ENCODE data around the gene BPHL.
"Not testable (repeated sequence)": the region's sequence is repeated elsewhere in the genome, so short reads cannot be mapped to it uniquely, and the experiment has no call there.

BPHL gene

DNA sequence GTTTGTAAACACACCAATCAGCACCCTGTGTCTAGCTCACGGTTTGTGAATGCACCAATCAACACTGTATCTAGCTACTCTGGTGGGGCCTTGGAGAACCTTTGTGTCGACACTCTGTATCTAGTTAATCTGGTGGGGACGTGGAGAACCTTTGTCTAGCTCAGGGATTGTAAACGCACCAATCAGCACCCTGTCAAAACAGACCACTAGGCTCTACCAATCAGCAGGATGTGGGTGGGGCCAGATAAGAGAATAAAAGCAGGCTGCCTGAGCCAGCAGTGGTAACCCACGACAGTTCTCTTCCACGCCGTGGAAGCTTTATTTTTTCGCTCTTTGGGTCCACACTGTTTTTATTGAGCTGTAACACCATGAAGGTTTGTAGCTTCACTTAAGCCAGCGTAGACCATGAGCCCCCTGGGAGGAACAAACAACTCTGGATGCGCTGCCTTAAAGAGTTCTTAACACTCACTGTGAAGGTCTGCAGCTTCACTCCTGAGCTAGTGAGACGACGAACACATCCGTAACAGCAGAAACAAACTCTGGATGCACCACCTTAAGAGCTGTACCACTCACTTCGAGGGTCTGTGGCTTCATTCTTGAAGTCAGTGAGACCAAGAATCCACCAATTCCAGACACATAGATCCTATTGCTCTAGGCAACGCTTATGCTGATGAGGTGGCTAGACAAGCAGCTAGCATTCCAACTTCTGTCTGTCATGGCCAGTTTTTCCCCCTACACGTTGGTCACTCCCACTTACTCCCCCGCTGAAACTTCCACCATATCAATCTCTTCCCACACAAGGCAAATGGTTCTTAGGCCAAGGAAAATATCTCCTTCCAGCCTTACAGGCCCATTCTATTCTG is 53.0 kb downstream of the BPHL start:
- not testable (repeated sequence) for H3K27ac Mint-ChIP-seq; DNase-seq; H3K9me3 Mint-ChIP-seq; H3K4me1 Mint-ChIP-seq (ENCODE audit: low read depth); H3K27me3 Mint-ChIP-seq; H3K4me3 Mint-ChIP-seq; H3K36me3 Mint-ChIP-seq (ENCODE audit: low read depth)

GRCh38 chr6:3172789-3173188 is 54.3 kb downstream of the BPHL start:
- H3K9me3 Mint-ChIP-seq; H3K36me3 Mint-ChIP-seq (ENCODE audit: low read depth); H3K27me3 Mint-ChIP-seq; DNase-seq; H3K4me3 Mint-ChIP-seq; H3K4me1 Mint-ChIP-seq (ENCODE audit: low read depth); H3K27ac Mint-ChIP-seq: not testable (repeated sequence)

- not testable (repeated sequence) for H3K4me3 Mint-ChIP-seq; DNase-seq; H3K27me3 Mint-ChIP-seq; H3K27ac Mint-ChIP-seq; H3K9me3 Mint-ChIP-seq; H3K4me1 Mint-ChIP-seq (ENCODE audit: low read depth); H3K36me3 Mint-ChIP-seq (ENCODE audit: low read depth)
Measured at GRCh38 chr6:3173636-3174089, 55.2 kb downstream of the BPHL start.

GRCh38 chr6:3175715-3176402 is 57.3 kb downstream of the BPHL start:
- DNase-seq = no peak
- Mint-ChIP-seq H3K4me3 (no peak overlapping the region), H3K27ac (no peak overlapping the region), H3K4me1 (ENCODE audit: low read depth) (peaks cover 8% of the 10 kb centered on the region), H3K9me3 (no peaks in the 10 kb centered on the region), H3K36me3 (ENCODE audit: low read depth) (no peaks in the 10 kb centered on the region), H3K27me3 (peaks cover 18% of the 10 kb centered on the region)

DNA sequence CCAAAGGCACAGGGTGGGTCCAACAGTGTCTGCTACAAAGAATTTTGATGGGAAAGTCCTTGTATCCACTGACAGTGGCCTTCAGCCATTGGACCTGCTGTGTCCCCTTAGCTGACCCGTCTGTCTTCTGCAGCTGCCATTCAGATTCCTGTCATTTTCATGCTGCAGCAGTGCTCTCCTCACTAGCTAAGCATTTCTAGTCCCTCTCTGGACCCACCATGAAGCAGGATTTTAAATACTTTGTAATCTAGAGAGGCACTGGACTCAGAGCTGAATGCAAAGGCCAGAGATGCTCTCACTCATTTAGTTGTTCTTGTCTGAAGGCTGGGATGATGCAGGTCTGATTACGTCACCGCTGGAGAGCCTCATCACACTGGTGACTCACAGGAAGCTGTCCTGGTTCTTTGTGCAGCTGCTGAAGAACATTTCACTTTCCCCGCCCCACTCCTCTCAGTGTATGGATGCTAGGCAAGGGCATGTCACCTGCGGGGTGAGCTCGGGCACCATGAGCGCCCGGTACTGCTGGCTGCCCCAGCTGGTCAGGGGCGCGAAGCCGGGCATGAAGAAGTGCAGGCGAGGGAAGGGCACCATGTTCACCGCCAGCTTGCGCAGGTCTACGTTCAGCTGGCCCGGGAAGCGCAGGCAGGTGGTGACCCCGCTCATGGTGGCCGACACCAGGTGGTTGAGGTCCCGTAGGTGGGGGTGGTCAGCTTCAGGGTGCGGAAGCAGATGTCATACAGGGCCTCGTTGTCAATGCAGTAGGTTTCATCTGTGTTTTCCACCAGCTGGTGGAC is 58.2 kb downstream of the BPHL start:
- H3K27me3 Mint-ChIP-seq = peaks cover 20% of the 10 kb centered on the region
- H3K4me1 Mint-ChIP-seq (ENCODE audit: low read depth) = peaks cover 8% of the 10 kb centered on the region
- no peak overlapping the region for H3K27ac Mint-ChIP-seq
- DNase-seq = peak; percentile 47
- H3K9me3 Mint-ChIP-seq = no peaks in the 10 kb centered on the region
- H3K36me3 Mint-ChIP-seq (ENCODE audit: low read depth) = no peaks in the 10 kb centered on the region
- no peak overlapping the region for H3K4me3 Mint-ChIP-seq

DNA sequence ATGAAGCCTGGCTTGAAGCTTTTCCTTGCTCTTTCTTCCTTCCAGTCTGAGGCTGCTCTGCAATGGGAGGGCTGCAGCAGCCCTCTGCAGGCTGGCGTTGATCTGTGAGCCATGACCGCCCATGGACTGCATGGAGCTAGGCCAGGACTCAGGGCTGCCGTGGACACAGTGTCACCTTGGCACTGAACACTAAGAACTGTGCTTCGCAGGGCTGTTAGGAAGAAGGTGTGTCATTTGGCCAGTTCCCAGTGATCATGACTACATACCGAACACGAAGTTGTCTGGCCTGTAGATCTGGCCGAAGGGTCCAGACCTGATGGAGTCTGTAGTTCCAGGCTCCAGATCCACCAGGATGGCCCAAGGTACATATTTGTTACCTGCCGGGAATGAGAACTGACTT is 60.2 kb downstream of the BPHL start:
- not testable (repeated sequence) for DNase-seq; H3K9me3 Mint-ChIP-seq; H3K4me1 Mint-ChIP-seq (ENCODE audit: low read depth); H3K36me3 Mint-ChIP-seq (ENCODE audit: low read depth); H3K4me3 Mint-ChIP-seq; H3K27ac Mint-ChIP-seq
- peaks cover 20% of the 10 kb centered on the region for H3K27me3 Mint-ChIP-seq

GRCh38 chr6:3179945-3180344 is 61.4 kb downstream of the BPHL start:
- not testable (repeated sequence) for H3K36me3 Mint-ChIP-seq (ENCODE audit: low read depth); H3K9me3 Mint-ChIP-seq; DNase-seq; H3K27ac Mint-ChIP-seq; H3K4me1 Mint-ChIP-seq (ENCODE audit: low read depth)
- Mint-ChIP-seq H3K4me3 (peak overlapping the region; percentile 52), H3K27me3 (peaks cover 23% of the 10 kb centered on the region)

GRCh38 chr6:3181105-3181504 is 62.6 kb downstream of the BPHL start:
- no peak overlapping the region for H3K27ac Mint-ChIP-seq
- peaks cover 8% of the 10 kb centered on the region for H3K4me1 Mint-ChIP-seq (ENCODE audit: low read depth)
- no peak overlapping the region for H3K4me3 Mint-ChIP-seq
- no peak for DNase-seq
- peaks cover 30% of the 10 kb centered on the region for H3K27me3 Mint-ChIP-seq
- no peaks in the 10 kb centered on the region for H3K36me3 Mint-ChIP-seq (ENCODE audit: low read depth)
- H3K9me3 Mint-ChIP-seq = no peaks in the 10 kb centered on the region

DNA sequence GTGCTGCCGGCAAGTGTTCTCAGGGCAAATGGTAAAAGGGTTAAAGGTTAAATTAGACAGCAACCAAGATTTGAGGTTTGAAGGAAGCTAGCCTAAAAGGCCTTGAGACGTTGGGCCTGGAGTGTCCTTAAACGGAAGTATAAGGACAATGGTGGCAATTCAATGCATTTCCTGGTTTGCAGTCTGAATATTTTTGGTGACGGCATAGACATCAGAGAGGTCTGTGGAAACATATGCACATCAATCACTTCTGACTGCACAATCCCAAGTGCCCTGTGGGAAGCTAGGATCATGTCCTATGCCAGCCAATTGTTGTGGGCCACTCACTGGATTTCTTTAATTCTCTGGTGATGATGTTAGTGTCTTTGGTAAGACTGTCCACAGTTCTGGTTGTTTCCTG is 64.6 kb downstream of the BPHL start:
- peaks cover 2% of the 10 kb centered on the region for H3K4me1 Mint-ChIP-seq (ENCODE audit: low read depth)
- no peaks in the 10 kb centered on the region for H3K36me3 Mint-ChIP-seq (ENCODE audit: low read depth)
- H3K27me3 Mint-ChIP-seq = peaks cover 34% of the 10 kb centered on the region
- no peak overlapping the region for H3K27ac Mint-ChIP-seq
- no peaks in the 10 kb centered on the region for H3K9me3 Mint-ChIP-seq
- no peak overlapping the region for H3K4me3 Mint-ChIP-seq
- no peak for DNase-seq

DNA sequence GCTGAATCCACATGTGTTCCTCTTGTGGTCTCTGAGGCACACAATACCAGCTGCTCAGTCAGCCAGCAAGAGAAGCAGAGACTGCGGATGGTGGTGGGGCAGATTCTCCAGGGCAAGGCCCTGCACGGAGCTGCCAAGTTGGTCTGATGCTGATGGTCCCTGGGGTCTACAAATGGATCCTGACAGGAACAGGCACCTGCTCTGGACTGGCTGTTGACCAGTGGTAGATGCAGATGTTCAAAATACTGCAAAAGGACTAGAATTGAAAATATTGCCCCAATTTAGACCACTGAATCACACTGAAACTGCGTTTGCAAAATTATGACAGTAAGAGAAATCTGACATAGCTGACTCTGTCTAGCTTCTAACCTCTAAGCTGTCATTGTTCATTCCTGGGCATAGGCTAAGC is 68.5 kb downstream of the BPHL start:
- peaks cover 15% of the 10 kb centered on the region for H3K27me3 Mint-ChIP-seq
- no peak overlapping the region for H3K4me3 Mint-ChIP-seq
- no peak overlapping the region for H3K27ac Mint-ChIP-seq
- no peaks in the 10 kb centered on the region for H3K36me3 Mint-ChIP-seq (ENCODE audit: low read depth)
- DNase-seq = no peak
- no peaks in the 10 kb centered on the region for H3K9me3 Mint-ChIP-seq
- no peaks in the 10 kb centered on the region for H3K4me1 Mint-ChIP-seq (ENCODE audit: low read depth)

GRCh38 chr6:3188262-3188661 is 69.8 kb downstream of the BPHL start:
- H3K4me1 Mint-ChIP-seq (ENCODE audit: low read depth) = no peaks in the 10 kb centered on the region
- H3K27me3 Mint-ChIP-seq = peaks cover 16% of the 10 kb centered on the region
- H3K9me3 Mint-ChIP-seq = no peaks in the 10 kb centered on the region
- no peak overlapping the region for H3K4me3 Mint-ChIP-seq
- no peaks in the 10 kb centered on the region for H3K36me3 Mint-ChIP-seq (ENCODE audit: low read depth)
- no peak for DNase-seq
- H3K27ac Mint-ChIP-seq = no peak overlapping the region

- not testable (repeated sequence) for DNase-seq; H3K4me1 Mint-ChIP-seq (ENCODE audit: low read depth); H3K27ac Mint-ChIP-seq; H3K4me3 Mint-ChIP-seq; H3K9me3 Mint-ChIP-seq; H3K36me3 Mint-ChIP-seq (ENCODE audit: low read depth)
- peaks cover 16% of the 10 kb centered on the region for H3K27me3 Mint-ChIP-seq
Measured at GRCh38 chr6:3189192-3189591, 70.7 kb downstream of the BPHL start.

DNA sequence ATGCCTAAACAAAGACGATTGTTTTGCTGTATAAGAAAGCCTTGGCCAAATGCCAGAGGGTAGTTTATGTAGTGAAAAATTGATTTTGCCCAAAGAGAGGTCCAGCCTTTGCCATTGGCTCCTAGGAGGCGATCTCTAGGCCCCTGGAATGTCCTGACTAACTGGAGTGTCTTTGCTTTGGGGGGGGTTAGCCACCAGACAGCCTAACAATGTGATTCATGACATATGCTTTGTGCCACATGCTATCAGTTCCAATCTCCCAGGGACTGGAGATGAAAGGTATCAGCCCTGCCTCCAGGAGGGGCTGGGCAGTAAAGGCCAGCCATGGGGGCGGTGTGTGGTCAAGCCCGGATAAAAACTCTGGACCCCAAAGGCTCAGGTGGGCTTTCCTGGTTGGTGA is 71.5 kb downstream of the BPHL start:
- no peaks in the 10 kb centered on the region for H3K9me3 Mint-ChIP-seq
- no peak for DNase-seq
- no peak overlapping the region for H3K4me3 Mint-ChIP-seq
- H3K27me3 Mint-ChIP-seq = peaks cover 13% of the 10 kb centered on the region
- H3K27ac Mint-ChIP-seq = no peak overlapping the region
- no peaks in the 10 kb centered on the region for H3K36me3 Mint-ChIP-seq (ENCODE audit: low read depth)
- H3K4me1 Mint-ChIP-seq (ENCODE audit: low read depth) = no peaks in the 10 kb centered on the region

DNA sequence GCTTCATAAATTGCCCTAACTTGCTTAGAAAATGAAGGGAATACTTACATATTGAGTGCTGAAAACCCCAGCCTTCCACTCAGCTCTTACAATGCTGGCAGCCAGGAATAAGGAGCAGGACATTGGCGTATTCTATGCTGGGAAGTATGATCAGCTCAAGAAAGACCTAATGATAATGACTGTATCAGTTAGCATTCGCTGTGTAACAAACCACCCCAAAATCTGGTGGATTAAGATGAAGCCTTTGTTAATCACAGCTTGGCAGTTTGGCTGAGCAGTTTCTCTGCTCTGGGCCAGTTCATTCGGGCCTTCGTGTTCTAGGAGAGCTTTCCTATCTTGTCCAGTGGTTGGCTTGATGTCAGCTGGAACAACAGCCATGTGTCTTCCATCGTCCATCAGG is 72.3 kb downstream of the BPHL start:
- Mint-ChIP-seq H3K36me3 (ENCODE audit: low read depth) (no peaks in the 10 kb centered on the region), H3K27ac (no peak overlapping the region), H3K27me3 (peaks cover 7% of the 10 kb centered on the region), H3K4me3 (no peak overlapping the region), H3K4me1 (ENCODE audit: low read depth) (no peaks in the 10 kb centered on the region), H3K9me3 (no peaks in the 10 kb centered on the region)
- DNase-seq = no peak
